Thyroid gland (tissue), 4 donors: ENCODE results near the gene CRB1.

Source experiments
- POLR2A ChIP-seq, 2 donors: fragments of 450-650 bp; IDR thresholded peaks; one replicate each; pipeline ENCODE4 v1.6.1; 2017; ENCODE audit warnings: antibody characterized with exemption in 2 of 2, mild to moderate bottlenecking in 2 of 2, moderate library complexity in 1 of 2
- TF ChIP-seq, protein P1 (sequence below), 6 experiments: fragments of 200-600 bp in 3 of 6; fragments of 450-650 bp in 3 of 6; sonication (generic) in 3 of 6; IDR thresholded peaks; one replicate each; pipeline ENCODE4 v1.5.1; 2016 to 2019; ENCODE audit warnings: antibody characterized with exemption in 6 of 6, mild to moderate bottlenecking in 2 of 6, inconsistent platforms in 1 of 6, moderate library complexity in 1 of 6

DNA sequence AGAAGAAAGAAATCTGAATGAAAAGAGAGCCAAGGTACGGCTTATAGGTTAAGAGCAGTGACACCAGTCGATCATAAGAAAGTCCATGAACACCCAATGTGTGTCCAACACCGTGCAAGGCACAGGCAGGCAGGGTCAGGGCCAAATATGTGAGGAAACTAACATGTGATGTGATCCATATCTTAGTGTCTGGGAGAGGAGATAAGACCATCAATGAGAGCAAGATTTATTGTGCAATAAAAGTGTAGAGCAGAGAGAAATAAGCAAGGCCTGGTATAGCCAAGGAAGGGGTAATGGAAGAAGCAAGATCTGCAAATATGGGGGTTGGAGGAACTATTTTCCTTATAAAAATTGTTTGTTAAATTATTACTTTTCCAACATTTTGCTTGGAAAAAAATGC lies 198.8 kb downstream of the CRB1 start:
- no peak for TF ChIP-seq POLR2A (IDR thresholded peaks at IDR 0.05)
- TF ChIP-seq, protein P1, sequence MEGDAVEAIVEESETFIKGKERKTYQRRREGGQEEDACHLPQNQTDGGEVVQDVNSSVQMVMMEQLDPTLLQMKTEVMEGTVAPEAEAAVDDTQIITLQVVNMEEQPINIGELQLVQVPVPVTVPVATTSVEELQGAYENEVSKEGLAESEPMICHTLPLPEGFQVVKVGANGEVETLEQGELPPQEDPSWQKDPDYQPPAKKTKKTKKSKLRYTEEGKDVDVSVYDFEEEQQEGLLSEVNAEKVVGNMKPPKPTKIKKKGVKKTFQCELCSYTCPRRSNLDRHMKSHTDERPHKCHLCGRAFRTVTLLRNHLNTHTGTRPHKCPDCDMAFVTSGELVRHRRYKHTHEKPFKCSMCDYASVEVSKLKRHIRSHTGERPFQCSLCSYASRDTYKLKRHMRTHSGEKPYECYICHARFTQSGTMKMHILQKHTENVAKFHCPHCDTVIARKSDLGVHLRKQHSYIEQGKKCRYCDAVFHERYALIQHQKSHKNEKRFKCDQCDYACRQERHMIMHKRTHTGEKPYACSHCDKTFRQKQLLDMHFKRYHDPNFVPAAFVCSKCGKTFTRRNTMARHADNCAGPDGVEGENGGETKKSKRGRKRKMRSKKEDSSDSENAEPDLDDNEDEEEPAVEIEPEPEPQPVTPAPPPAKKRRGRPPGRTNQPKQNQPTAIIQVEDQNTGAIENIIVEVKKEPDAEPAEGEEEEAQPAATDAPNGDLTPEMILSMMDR (IDR thresholded peaks at IDR 0.05) = no peak
